DMS153 (cell line): ENCODE data around the gene TECPR1.

Experiments used
- DNase-seq: peaks from one replicate; lab custom pipeline; 2025; lab: John Stamatoyannopoulos, UW

Gene TECPR1

DNA sequence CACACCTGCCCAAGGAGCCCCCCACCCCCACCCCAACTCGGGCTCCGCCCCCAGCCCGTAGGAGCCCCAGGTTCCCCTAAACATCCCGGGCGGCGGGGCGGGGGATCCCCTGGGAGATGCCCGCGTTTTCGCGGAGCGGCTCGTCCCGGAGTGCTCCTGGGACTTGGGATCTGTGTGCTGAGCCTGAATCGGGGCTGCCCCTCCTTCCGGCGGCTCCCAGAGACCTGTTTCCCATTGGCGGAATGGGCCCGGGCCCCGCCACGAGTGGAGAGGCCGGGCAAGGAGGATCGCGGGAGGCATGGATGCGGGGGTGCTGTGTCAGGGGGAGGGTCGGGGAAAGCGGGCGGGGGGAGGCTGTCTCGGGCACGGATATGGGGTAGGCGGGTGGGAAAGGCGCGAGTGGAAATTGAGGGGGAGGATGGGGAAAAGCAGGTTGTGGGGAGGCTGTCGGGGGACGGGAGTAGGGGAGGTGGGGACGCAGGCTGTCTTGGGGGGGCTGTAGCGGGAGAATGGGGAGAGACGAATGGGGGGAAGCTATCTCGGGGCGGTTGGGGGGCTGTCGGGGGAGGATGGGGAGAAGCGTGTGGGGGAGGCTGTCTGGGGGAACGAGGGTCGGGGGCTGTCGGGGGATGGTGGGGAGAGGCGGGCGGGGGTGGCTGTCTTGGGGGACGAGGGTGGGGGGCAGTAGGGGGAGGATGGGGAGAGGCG lies 41.4 kb downstream of the TECPR1 start:
- DNase-seq = peak; percentile 4

DNA sequence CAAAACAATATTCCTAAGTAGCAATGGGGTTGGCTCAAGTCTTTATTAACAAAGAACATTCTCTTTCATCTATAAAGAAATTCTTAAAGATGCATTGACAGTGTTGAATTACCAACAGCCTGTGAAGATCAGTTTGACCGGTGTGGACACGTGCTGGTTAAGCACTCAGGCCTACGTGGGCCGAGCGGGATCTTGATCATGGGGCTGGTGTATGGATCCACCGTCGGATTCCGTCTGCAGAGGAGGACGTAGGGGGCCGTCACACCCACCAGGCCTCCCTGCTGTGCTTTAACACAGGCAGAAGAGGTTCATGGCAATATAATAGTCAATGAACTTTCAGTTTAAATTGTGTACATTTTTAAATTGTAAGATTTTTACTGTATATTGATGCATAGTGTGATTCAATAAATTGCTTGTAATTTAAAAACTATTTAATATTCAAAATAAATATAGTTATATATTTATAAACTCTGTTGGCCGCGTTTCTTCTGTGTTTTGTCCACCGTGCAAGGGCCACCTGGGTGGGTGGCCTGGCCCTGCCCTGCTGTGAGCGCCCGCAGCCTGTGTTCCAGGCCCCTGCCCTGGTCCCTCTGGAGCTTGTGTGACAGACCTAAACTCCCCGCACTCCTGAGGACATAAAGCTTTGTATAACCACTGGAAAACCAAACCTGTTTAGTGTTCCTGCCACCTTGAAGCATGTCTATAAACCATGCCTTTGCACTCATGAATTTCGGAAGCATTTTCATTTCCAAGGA lies 42.7 kb downstream of the TECPR1 start:
- DNase-seq = no peak

DNA sequence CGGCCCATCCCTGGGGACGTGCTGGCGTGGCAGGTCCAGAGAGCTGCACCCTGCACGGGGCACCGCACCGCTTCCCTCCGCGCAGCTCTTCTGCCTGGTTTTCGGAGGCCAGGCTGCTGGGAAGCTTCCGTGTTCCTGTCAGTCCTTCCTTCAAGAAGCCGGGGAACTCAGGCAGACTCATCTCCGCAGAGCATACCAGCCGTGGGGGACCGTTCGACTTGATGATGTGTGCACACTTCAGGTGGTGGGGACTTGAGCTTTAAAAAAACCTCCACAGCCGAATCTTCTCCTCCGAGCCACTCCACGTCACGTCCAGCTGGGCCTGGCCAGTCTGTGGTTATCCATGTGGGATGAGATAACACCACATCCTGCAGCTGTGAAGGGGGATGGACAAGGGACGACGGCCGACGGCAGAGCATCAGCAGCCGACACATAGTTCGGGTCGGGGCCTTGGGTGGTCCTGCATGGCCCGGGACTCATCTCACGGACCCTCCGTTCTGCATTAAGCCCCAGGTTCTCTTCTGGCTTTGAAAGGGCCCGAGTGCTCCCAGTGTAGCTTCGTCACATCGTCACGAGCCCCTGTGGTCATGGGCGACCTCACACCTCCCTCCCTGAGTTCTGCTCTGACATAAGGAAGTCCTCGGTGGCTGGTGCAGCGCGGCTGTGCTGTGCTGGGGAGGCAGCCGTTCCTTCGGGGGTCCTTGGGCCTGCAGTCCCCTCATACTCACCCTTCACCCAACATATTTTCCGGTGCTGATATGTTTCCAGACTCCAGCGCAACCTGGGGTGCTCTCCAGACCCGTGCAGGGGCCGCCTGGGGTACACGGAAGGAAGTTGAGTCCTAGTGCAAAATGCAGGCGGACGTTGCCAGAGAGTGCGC lies 45.3 kb downstream of the TECPR1 start:
- no peak for DNase-seq

DNA sequence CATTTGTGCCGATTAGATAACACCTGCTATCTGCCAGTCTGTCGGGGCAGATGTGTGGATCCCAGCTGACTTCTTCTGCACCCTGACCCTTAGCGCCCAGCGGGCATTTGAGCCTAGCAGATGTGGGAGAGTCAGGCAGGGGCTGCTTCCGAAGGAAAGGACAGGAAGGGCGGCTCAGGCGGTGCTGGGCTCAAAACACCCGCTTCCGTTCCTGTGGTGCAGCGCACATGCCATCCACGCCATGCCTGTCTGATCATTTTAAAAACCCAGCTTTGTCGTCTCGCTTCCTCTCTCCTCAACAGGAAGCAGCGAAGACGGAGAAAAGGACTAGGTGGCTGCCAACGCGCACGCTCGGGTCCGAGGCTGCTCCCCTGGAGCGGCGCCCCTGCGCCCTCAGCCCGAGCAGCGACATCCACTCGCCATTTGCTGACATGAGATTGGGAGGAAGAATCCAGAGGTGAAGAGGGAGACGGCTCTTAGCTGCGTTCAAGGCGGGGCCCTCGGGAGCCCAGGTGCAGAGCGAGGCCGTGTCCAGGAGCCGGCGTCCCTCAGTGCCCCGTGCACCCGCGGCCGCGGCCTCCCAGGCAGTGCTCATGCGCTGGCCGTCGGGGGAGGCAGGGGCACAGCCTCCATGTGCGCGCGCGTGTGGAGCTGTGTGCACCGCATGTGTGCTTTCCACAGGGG lies 46.7 kb downstream of the TECPR1 start:
- no peak for DNase-seq

DNA sequence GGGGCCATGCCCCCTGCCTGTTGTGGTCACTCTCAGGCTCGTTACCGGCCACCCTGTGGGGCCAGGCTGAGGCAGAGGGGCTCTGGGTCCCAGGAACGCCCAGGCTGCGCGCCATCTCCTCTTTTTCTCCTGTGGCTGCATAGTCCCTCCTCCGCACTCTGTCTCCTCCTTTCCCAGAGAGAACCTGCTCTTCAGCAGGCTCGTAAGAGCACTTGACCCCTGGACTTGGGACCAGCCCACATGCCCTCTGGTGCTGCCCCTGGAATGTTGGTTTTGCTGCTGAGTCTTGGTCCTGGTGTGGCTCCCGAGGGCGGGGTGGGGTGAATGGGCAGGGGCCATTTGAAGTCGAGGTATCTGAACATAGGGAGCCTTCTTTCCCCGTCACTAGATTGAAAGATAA lies 47.4 kb downstream of the TECPR1 start:
- no peak for DNase-seq

DNA sequence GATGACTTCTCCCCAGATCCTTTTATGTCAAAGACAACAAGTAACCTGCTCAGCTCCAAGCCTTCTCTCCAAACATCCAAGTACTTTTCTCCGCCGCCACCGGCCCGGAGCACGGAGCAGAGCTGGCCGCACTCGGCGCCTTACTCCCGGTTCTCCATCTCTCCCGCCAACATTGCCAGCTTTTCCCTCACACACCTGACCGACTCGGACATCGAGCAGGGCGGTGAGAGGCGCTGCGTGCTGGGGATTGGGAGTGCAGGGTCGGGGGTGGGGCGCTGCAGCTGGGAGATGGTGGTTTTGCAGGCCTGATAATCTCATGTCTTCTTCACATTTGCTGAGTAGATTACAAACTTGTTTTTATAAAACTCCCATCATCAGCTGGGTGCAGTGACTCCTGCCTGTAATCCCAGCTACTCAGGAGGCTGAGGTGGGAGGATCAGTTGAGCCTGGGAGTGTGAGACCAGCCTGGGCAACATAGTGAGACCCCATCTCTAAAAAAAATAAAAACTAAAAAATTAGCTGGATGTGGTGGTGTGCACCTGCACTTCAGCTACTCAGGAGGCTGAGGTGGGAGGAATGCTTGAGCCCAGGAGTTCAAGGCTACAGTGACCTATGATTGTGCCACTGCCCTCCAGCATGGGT lies 47.9 kb downstream of the TECPR1 start:
- DNase-seq = no peak

DNA sequence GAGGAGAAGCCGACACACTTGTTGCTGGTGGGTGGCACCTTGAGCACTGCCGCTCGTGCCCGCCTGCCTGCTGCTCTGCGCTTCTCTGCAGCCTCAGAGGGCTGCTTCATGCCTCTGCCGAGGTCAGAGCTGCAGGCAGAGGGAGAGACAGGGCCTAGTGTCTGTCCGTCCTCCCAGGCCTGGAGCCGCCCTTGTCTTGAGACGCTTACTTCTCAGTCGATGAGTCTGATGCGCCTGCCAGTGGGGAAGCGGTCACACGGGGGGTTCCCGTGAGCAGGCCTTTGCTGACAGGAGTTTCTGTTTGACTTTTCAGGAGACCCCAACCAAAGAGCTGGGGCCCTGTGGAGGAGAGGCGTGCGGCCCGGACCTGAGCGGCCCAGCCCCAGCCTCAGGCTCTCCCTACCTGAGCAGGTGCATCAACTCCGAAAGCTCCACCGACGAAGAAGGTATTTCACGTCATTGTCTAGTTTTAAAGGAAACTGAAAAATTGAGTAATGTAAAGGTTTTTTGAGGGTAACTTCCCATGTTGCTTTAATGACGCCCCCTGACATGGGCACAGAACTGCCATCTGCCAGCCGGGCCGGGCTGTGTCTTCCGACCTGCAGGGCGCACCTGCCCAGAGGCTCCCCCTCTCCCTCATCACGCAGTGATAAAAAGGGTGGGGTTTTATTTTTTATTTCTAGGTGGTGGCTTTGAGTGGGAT lies 48.6 kb downstream of the TECPR1 start:
- no peak for DNase-seq

DNA sequence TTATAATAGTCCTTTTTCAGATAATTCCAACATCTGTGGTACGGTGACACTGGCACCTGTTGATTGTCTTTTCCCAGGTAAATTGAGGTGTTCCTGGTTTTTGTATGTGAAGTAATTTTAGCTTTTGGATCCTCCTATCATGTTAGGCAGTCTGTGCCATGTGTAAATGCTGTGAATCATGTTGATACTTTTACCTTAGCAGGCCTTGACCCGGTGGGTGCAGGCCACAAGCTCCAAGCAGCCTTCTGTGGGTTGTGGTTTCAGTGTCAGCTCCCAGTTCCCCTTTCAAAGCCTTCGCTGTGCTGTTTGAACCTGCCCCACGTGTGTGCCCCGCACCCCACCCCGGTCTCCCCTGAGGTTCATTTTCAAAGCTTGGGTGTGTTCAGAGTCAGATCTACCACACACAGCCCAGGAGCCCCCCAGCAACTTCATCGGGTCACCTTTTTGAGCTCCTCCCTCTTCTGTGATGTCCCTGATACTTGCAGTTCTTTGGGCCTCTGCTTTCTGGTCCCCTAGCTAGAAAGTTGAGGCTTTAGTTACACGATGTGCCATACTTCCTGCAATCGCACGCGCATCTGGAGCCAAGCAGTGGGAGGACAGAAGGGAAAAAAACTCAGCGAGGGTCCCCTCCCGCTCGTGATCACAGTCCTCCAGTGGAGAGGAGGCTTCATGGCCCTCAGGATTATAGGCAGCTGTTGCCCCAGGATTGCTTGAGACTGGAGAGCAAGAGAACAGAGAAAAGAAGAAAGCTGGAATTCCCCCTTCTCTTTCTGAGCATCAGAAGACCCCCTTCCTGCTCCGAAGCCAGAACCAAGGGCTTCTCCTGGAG lies 49.5 kb downstream of the TECPR1 start:
- no peak for DNase-seq

DNA sequence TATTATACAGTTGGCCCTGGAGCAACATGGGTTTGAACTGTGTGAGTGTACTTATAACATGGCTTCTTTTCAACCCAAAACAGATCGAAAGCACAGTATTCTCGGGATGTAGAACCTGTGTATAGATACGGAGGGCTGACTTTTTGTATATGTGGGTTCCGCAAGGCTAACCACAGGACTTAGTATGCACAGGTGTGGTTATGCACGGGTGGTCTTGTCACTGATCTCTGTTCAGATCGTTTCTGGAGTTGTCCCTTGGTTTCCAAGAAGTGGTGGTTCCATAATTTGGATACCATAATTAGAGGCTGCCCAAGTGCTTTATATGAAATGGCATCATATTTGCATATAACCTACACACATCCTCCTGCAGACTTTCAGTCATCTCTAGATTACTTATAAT lies 51.7 kb downstream of the TECPR1 start:
- no peak for DNase-seq

DNA sequence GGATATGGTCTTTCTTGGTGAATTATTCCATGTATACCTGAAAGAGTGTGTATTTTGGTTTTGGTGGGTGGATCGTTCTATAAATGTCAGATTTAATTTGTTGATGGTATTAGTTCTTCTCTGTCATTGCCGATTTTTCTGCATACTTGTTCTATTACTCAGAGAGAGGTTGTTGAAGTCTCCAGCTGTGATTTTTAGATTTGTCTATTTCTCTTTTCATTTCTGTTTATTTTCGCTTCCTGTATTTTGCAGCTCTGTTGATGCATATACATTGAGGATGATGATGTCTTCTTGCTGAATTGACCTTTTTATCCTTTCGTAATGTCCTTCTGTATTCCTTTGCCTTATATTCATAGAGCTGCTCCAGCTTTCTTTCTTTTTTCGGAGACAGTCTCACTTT lies 52.9 kb downstream of the TECPR1 start:
- DNase-seq = no peak

DNA sequence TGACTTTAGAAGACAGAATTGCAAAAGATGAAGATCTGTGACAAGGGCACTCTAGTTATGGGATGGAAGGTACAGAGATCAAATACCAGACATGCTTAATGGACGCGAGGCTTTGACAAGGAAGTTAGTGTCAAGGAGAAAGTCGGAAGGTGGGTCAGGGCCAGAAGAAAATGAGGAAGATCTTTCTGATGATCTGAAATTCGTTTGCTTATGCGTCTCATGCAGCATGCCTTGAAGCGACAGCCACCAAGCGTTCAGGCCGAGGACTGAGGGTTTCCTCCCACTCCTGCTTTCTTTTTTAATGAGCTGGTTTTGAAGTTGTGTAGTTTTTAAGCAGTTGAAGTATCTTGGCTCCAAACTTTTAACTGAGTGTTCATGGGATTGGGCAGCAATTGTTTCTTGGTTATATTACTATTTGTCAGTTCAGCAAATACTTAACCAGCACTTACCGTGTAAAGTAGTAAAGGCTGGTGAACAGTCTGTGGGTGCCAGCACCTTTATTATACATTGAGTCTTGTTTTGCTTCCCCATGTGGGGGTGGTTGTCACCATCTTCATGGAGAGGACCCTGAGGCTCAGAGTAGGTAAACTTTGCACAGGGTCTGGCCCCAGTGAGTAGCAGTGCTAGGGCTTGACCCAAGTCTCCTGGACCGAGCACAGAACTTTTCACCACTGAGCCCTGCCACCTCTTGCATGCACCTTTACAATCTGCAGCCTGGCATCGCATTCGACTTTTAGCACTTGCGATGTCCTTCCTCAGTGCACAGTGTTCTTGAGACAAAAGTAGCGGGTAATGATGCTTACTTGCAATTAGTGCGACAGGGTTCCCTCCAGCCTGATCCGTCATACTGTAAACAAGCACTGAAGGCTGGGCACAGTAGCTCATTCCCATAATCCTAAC lies 55.1 kb downstream of the TECPR1 start:
- no peak for DNase-seq

DNA sequence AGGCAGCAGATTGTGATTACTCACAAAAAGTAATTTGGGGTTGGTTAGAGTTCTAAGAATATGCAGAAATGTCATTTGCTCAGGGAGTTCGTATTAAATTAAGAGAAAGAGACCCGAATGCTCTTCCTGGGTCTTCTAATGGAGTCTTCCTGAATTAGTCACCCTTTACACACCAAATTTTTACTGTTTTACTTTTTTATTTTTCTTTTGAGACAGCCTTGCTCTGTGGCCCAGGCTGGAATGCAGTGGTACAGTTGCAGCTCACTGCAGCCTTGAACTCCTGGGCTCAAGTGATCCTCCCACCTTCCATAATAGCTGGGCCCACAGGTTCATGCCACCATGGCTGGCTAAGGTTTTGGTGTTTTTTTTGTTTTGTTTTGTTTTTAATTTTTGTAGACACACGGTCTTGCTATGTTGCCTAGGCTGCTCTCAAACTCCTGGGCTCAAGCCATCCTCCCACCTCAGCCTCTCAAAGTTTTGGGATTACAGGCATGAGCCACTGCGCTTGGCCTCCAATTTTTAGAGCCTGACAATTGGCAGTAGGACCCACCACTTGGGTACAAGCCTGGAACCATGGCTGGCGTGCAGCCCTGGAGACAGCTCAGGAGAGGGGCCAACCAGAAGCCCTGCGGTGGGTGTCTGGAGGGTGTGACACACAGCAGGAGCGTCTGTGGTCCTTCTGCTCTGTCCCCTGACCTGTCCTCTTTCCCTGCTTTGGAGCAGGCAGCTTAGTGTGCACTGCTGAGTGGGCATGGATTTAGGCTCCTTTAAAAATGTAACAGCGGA lies 57.2 kb downstream of the TECPR1 start:
- DNase-seq = no peak

DNA sequence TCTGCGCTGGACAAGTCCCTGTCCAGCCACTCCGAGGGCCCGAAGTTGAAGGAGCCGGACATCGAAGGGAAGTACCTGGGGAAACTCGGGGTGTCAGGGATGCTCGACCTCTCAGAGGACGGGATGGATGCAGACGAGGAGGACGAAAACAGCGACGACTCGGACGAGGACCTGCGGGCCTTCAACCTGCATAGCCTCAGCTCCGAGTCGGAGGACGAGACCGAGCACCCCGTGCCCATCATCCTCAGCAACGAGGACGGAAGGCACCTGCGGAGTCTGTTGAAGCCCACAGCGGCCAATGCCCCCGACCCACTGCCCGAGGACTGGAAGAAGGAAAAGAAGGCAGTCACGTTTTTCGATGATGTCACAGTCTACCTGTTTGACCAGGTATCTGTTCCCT lies 57.8 kb downstream of the TECPR1 start:
- no peak for DNase-seq

DNA sequence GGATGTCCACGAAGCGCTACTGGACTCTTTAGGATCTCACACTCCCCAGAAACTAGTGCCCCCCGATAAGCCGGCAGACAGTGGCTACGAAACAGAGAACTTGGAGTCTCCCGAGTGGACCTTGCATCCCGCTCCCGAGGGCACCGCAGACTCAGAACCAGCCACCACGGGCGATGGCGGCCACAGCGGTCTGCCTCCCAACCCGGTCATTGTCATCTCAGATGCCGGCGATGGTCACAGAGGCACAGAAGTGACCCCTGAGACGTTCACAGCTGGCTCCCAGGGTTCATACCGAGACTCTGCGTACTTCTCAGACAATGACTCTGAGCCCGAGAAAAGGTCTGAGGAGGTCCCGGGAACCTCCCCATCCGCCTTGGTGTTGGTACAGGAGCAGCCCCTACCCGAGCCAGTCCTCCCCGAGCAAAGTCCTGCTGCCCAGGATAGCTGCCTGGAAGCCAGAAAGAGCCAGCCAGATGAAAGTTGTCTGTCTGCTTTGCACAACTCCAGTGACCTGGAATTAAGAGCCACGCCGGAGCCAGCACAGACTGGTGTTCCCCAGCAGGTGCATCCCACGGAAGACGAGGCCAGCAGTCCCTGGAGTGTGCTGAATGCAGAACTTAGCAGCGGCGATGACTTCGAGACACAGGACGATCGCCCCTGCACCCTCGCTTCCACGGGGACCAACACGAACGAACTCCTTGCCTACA lies 58.4 kb downstream of the TECPR1 start:
- no peak for DNase-seq

DNA sequence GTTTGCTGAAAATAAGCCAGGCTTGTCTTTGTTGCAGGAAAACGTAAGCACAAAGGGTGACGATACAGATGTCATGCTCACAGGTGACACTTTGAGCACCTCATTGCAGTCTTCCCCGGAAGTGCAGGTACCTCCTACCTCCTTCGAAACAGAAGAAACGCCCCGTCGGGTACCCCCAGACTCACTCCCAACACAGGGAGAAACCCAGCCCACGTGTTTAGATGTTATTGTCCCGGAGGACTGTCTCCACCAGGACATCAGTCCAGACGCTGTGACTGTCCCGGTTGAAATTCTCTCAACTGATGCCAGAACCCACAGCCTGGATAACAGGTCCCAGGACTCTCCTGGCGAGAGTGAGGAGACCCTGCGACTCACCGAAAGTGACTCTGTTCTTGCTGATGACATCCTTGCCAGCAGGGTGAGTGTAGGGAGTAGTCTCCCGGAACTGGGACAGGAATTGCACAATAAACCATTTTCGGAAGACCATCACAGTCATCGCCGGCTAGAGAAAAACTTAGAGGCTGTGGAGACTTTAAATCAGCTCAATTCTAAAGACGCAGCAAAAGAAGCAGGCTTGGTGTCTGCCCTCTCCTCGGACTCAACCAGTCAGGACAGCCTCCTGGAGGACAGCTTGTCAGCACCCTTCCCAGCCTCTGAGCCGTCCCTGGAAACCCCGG lies 59.1 kb downstream of the TECPR1 start:
- no peak for DNase-seq

DNA sequence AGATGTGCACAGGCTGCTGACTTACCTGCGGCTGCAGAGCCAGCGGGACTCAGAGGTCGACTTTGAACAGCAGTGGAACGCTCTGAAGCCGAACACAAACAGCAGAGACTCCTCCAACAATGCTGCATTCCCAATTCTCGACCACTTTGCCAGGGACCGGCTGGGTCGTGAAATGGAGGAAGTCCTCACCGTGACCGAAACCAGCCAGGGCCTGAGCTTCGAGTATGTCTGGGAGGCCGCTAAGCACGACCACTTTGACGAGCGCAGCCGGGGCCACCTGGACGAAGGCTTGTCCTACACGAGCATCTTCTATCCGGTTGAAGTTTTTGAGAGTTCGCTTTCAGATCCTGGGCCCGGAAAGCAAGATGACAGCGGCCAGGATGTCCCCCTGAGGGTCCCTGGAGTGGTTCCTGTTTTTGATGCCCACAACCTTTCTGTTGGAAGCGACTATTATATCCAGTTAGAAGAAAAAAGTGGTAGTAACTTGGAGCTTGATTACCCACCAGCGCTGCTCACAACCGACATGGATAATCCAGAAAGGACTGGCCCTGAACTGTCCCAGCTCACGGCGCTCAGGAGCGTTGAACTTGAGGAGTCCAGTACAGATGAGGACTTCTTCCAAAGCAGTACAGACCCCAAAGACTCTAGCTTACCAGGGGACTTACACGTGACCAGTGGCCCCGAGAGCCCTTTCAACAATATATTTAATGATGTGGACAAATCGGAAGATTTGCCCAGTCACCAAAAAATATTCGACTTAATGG lies 60.2 kb downstream of the TECPR1 start:
- DNase-seq = no peak
